ENCODE data around the gene TTC23.

- TF ChIP-seq, protein P1, sequence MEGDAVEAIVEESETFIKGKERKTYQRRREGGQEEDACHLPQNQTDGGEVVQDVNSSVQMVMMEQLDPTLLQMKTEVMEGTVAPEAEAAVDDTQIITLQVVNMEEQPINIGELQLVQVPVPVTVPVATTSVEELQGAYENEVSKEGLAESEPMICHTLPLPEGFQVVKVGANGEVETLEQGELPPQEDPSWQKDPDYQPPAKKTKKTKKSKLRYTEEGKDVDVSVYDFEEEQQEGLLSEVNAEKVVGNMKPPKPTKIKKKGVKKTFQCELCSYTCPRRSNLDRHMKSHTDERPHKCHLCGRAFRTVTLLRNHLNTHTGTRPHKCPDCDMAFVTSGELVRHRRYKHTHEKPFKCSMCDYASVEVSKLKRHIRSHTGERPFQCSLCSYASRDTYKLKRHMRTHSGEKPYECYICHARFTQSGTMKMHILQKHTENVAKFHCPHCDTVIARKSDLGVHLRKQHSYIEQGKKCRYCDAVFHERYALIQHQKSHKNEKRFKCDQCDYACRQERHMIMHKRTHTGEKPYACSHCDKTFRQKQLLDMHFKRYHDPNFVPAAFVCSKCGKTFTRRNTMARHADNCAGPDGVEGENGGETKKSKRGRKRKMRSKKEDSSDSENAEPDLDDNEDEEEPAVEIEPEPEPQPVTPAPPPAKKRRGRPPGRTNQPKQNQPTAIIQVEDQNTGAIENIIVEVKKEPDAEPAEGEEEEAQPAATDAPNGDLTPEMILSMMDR (conservative IDR thresholded peaks at IDR 0.05; ENCODE audit: low read depth, low read length) = no peak
- no peak for TF ChIP-seq EZH2 (IDR thresholded peaks at IDR 0.05; ENCODE audit: borderline replicate concordance, low read depth, low read length, poor library complexity, severe bottlenecking)
Measured at GRCh38 chr15:99151156-99151555, 98.2 kb downstream of the TTC23 start.
